Right atrium auricular region (tissue), 2 donors: Measurements from ENCODE around the gene CAMK2B. TPM values are rescaled to one million over a fixed set of nuclear protein-coding genes. Genes with fewer than 3 reads are reported as not detected.

Experiments
- DNase-seq: peaks from one replicate; pipeline ENCODE4 v3.0.0-alpha.2; 2019; ENCODE audit warnings: low spot score
- H3K27ac ChIP-seq, 2 donors: fragments of 200-600 bp; sonication (generic); 1 replicate in 1 of 2; 2 replicates in 1 of 2; pipeline ENCODE4 v1.5.1; 2016 to 2019
- H3K27me3 ChIP-seq, 2 donors: fragments of 200-600 bp; sonication (generic); one replicate each; pipeline versions ENCODE4 v1.5.1 to v1.6.0; 2017 to 2019
- H3K36me3 ChIP-seq: fragments of 200-600 bp; sonication (generic); one replicate; pipeline ENCODE4 v1.5.1; 2016
- H3K4me1 ChIP-seq, 2 donors: fragments of 200-600 bp; sonication (generic); one replicate each; pipeline versions ENCODE4 v1.5.1 to v1.6.0; 2017 to 2019
- H3K4me3 ChIP-seq, 2 donors: fragments of 200-600 bp; sonication (generic); 1 replicate in 1 of 2; 2 replicates in 1 of 2; pipeline ENCODE4 v1.5.1; 2017 to 2019; ENCODE audit warnings: mild to moderate bottlenecking in 1 of 2, moderate library complexity in 1 of 2
- H3K9me3 ChIP-seq, 2 donors: fragments of 200-600 bp; sonication (generic); one replicate each; pipeline ENCODE4 v1.5.1; 2019
- CTCF ChIP-seq, 2 donors: fragments of 200-600 bp; sonication (generic); IDR thresholded peaks; one replicate each; pipeline ENCODE4 v1.5.1; 2019; ENCODE audit warnings: antibody characterized with exemption in 2 of 2
- total RNA-seq, 2 donors: library from RNA; depleted of rRNA; stranded (reverse); fragments of >200 nt; gene quantifications; one replicate each; pipeline ENCODE4 v1.1.0, GENCODE V29; 2016

Gene CAMK2B
- total RNA-seq, 2 donors from 2014 or later: 79.9 to 84.7 TPM

- no peak overlapping the region for H3K4me3 ChIP-seq
- no peak overlapping the region for H3K27ac ChIP-seq
- H3K4me1 ChIP-seq: peaks cover 0 to 11% of the 10 kb centered on the region in 2 donors
- H3K27me3 ChIP-seq: no peaks in the 10 kb centered on the region
- no peak for TF ChIP-seq CTCF (IDR thresholded peaks at IDR 0.05)
- H3K36me3 ChIP-seq: no peaks in the 10 kb centered on the region
- DNase-seq: no peak
- no peaks in the 10 kb centered on the region for H3K9me3 ChIP-seq
These were observed 74.1 kb downstream of the CAMK2B start for GRCh38 chr7:44251269-44251668.

GRCh38 chr7:44249639-44250234 lies 75.7 kb downstream of the CAMK2B start:
- no peak for TF ChIP-seq CTCF (IDR thresholded peaks at IDR 0.05)
- Histone ChIP-seq H3K36me3 (no peaks in the 10 kb centered on the region), H3K4me3 (no peak overlapping the region), H3K27ac (no peak overlapping the region), H3K9me3 (no peaks in the 10 kb centered on the region), H3K27me3 (no peaks in the 10 kb centered on the region), H3K4me1 (no peaks in the 10 kb centered on the region)
- DNase-seq: no peak

GRCh38 chr7:44247868-44248651 lies 77.3 kb downstream of the CAMK2B start:
- Histone ChIP-seq H3K27me3 (no peaks in the 10 kb centered on the region), H3K4me3 (no peak overlapping the region), H3K27ac (no peak overlapping the region), H3K9me3 (no peaks in the 10 kb centered on the region), H3K36me3 (no peaks in the 10 kb centered on the region), H3K4me1 (no peaks in the 10 kb centered on the region)
- TF ChIP-seq CTCF (IDR thresholded peaks at IDR 0.05): no peak
- no peak for DNase-seq

GRCh38 chr7:44246396-44247113 lies 78.8 kb downstream of the CAMK2B start:
- Histone ChIP-seq H3K27ac (no peak overlapping the region), H3K36me3 (no peaks in the 10 kb centered on the region), H3K9me3 (no peaks in the 10 kb centered on the region), H3K4me1 (peaks cover 0 to under 1% of the 10 kb centered on the region in 2 donors), H3K4me3 (no peak overlapping the region), H3K27me3 (no peaks in the 10 kb centered on the region)
- no peak for DNase-seq
- TF ChIP-seq CTCF (IDR thresholded peaks at IDR 0.05): no peak

GRCh38 chr7:44244282-44244681 lies 81.1 kb downstream of the CAMK2B start:
- Histone ChIP-seq H3K4me3 (no peak overlapping the region), H3K9me3 (no peaks in the 10 kb centered on the region), H3K4me1 (peaks cover 0 to 9% of the 10 kb centered on the region in 2 donors), H3K36me3 (no peaks in the 10 kb centered on the region), H3K27ac (peak overlapping the region in 1 of 2 donors; percentile 2), H3K27me3 (no peaks in the 10 kb centered on the region)
- DNase-seq: no peak
- peak; percentile 21 to 62 for TF ChIP-seq CTCF (IDR thresholded peaks at IDR 0.05)
